Islet precursor cell (in vitro differentiated cells): ENCODE results near the gene FBLIM1.
"Not testable (repeated sequence)": the region's sequence is repeated elsewhere in the genome, so short reads cannot be mapped to it uniquely, and the experiment has no call there.

Experiments
- DNase-seq: peaks from one replicate; pipeline ENCODE4 v3.0.0-alpha.2; 2018

Gene FBLIM1

DNA sequence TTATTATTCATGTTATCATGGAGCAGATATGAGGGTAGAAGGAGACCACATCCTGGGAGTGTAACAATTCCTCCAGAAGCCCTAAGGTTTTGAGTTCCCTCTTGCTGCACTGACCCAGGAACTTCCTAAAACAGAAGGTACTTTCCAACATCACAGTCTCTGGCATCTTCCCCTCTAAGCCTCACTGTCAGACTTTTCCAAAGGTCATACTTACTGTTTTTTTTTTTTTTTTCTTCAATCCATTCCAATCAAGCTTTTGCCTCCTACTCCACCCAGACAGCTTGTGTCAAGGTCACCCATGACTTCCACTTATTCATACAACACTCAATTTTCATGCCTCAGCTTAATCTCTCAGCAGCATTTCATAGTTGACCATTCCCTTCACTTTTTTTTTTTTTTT, 67.2 kb downstream of the FBLIM1 start:
- no peak for DNase-seq

DNA sequence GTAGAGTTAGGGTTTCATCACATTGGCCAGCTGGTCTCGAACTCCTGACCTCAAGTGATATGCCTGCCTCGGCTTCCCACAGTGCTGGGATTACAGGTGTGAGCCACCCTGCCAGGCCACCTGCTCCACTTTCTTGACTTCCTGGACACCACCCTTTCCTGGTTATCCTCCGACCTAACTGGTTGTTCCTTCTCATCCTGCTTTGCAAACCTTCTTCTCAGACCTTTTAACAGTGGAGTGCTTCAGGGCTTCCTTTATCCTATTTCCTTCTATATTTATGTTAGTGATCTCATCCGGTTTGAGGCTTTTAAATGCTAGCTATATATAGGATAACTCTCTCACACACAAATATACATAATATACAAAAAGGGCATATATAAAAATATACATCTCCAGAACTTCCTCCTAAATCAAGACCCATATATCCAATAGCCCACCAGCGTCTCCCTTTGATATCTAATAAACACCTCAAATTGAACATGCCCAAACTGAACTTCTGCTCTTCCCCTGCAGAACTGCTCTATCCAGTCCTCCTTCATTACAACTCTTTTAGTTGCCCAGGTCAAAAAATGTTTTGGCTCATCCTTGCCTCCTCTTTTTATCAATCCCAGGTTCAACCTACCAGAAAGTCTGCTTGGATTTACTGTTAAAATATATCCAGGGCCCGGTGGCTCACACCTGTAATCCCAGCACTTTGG, 68.4 kb downstream of the FBLIM1 start:
- DNase-seq: no peak

DNA sequence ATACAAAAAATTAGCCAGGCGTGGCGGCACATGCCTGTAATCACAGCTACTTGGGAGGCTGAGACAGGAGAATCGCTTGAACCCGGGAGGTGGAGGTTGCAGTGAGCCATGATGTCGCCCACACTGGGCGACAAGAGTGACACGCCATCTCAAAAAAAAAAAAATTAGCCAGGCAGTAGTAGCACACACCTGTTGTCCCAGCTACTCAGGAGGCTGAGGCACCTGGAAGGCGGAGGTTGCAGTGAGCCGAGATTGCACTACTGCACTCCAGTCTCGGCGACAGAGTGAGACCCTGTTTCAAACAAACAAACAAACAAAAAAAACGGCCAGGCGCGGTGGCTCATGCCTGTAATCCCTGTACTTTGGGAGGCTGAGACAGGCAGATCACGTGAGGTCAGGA, 69.0 kb downstream of the FBLIM1 start:
- DNase-seq: not testable (repeated sequence)

DNA sequence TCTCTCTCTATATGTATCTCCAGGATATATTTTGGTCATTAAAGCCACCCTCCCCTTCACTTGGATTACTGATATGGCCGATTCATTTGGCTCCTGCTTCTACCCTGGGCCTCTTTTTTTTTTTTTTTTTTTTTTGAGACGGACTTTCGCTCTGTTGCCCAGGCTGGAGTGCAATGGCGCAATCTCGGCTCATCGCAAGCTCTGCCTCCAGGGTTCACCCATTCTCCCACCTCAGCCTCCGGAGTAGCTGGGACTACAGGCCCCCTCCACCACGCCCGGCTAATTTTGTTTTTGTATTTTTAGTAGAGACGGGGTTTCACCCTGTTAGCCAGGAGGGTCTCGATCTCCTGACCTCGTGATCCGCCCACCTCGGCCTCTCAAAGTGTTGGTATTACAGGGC, 70.3 kb downstream of the FBLIM1 start:
- DNase-seq: not testable (repeated sequence)

DNA sequence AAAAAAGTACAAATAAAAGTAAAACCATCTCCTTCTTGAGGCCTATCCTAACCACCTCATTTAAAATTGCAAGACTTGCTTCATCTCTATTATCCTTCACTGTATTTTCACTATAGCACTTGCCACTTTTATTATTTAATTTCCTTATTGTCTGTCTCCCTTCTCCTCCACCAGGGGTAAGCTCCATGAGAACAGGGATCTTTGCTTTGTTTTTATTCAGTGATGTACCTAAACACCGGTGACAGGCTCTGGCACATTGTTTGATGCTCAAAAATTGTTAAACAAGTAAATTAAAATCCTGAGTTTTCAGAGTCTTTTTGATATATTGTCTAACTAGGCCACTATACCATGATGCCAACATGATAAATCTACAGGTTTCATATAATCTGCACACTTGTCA, 71.7 kb downstream of the FBLIM1 start:
- DNase-seq: no peak

DNA sequence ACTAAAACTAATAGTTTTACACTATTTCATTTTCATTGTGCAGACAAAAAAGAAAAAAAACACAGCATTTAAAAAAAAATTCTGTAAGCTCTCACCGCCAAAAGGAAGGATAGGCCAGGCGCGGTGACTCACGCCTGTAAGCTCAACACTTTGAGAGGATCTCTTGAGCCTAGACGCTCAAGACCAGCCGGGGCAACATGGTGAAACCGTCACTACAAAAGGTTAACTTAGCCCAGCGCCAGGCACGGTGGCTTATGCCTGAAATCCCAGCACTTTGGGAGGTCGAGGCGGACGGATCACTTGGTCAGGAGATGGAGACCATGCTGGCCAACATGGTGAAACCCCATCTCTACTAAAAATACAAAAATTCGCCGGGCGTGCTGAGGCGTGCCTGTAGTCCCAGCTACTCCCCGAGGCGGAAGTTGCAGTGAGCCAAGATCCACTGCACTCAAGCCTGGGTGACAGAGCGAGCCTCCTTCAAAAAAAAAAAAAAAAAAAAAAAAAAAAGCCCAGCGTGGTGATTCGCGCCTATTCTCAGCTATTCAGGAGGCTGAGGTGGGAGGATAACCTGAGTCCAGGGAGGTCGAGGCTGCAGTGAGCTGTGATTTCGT, 74.6 kb downstream of the FBLIM1 start:
- no peak for DNase-seq

DNA sequence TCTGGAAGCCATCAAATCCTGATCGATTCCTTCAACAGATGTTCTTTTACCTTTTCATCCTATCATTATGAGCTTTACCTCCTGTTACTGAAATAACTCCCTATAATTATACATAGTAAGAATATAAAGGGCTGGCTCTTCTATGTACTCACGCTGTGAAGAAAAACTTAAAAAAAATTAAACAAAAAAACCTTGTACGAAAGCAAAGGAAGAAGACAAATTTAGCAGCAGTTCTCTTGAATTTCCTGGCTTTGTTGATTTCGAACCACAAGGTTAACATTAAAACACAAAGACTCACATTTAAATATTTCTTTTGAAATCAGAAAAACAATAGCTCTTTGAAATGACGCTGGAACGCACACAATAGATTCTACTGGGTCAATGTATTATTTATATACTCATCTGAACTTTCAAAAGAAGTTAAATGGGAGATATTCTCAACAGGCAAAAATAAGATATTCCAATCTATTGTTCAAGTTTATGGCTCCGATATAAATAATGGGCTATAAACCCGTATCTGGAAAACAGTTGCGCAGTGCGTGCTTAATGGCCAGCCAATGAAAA, 75.3 kb downstream of the FBLIM1 start:
- no peak for DNase-seq

DNA sequence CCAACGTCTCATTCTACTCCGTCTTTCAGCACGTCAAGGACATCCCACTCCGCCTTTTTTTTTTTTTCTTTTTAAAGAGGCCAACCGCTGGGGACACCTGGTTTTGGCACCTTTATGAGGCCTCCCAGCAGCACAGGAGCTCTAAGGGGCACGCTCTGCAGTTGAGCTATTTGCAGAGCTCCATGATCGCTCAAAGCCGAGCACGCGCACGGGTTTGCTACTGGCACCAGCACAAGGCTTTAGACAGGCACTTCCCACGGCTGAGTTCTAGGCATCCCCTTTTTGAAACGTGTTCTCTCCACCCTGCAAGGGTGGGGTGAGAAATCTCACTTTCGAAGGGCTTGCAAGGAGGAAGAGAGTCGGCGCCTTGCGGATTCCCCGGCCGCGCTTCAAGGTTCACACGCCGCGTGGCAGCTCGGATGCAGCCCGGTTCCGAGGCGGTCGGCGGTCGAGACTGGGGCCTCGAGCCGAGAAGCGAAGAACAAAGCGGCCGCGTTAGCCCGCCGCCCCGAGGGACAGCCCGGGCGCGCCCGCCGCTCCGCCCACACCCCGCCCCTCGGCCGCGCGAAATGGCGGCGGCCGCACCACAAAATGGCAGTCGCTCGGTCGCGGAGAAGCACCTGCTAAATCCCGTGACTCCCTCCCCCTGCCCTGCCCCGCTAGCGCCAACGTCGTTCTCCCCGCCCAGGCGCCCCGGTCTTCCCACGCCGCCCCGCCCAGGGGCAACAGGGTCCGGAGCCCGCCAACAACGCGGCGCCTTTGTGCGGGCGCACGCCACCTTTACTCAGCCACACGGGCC, 76.0 kb downstream of the FBLIM1 start:
- DNase-seq: peak; percentile 95

DNA sequence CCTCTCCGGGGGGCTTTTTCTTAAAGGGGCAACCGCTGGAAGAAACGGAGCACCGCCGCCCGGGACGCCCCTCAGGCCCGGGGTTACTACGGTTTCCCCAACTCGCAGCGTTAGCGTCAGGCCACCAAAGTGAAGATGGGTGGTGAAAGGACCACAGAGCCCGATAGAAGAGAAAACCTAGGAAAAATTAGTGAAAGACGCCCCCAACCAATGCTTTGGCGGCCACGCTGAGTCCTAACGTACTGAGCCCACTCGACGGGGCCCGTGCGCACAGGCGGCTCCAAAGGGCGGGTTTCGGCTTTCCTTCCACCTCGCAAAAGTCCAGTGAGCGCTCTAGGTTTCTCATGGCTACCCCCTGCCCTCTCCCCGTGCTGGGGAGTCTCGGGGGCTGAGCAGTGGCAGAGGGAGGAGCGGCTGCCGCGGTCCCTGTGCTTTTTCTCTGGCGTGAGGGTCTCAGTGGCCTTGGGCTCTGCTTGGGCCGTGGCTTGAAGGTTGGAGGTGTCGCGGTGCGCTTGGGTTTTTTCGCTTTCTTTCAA, 76.7 kb downstream of the FBLIM1 start:
- DNase-seq: no peak

DNA sequence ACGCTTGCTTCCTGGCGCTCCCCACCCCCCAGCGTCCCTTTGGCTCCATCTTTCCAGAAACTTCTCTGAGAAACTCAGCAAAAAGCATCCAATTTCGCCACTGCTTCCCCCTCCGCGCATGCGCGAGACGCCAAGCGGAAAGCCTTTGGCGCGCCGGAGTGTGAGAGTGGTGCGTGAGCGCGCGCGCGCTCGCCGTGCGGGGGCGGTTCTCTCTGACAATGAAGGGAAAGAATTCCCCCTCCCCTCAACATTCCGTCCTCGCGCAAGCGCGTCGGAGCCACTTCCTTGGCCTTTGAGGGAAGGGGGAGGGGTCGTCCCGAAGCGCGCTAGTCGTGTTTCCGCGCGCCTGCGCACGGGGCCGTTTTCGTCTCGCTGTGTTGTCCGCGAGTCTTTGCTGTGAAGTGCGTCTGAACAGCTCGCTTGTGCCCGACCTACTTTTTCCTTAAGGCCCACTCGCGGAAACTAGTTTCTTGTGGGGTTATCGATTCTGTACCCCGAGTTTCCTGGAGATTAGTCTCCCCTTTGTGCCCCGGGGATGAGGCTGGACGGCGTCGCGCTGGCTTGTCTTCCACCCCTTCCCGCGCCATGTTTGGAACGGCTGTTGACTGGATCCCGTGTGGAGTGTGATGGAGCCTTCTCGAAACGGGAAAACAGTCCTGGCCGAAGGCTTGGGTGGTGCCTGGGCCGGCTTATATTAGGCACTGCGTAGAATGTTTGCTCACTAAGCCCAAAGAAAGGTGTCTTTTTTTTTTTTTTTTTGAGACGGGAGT, 77.3 kb downstream of the FBLIM1 start:
- peak; percentile 99 for DNase-seq
